IPS-NIHi7 (cell line): ENCODE measurements around the gene LMOD3.

Experiments
- DNase-seq: peaks from one replicate; pipeline ENCODE4 v3.0.0; 2012; ENCODE audit warnings: mixed read lengths; ENCODE audit errors: extremely low spot score

The LMOD3 gene

DNA sequence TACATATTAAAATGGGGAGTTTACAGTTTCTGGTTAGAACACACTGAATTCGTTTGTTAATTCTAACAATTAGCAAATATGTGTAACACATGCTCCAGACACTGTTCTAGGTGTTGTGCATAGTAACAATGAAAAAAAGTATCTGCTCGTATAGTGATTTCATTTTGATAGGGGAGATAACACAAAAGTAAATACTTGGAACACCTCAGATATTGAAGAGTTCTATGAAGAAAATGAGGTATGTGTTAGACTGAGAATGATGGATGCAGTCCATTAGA, 63.5 kb downstream of the LMOD3 start:
- no peak for DNase-seq

DNA sequence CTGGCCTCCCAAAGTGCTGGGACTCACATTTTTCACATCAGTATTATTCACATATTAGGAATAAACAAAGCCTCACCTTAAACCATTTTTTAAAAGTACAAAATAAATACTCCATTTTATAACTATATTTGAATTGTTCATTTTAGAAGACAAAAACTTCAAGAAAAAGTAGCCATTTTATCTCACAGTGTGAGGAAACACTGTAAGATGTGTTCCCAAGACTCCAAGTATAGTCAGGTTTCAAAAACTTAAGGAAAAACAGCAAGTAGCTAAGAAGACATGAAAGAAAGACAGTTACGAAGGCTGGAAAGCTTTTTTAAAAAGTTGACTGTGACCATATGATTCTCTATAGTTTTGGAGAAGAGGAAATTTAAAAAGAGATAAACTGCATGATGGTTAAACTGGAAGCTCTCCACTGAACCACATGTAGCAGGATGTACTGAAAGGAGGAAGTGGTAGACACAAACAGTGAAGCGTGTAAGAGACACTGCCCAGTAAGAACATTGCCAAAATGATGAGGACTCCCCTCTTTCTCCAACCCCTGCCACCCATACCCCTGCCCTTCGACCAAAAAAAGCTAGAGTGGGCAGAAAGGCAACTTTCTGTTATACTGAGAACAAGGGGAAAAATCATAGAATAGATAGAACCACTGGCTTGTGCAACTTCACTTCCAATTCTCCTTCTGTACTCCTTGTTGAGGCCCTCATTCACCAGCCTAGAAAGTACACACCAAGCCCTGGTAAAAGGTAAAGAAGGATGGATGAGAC, 64.0 kb downstream of the LMOD3 start:
- DNase-seq, result no peak
